ENCODE results near the gene ZC3H10. TPM values are rescaled to one million over a fixed set of nuclear protein-coding genes. Genes with fewer than 3 reads are reported as not detected.

The ZC3H10 gene
- total RNA-seq, 1 donor from 2014 or later, result 4.1 TPM

- DNase-seq (ENCODE audit: low read depth) (no peak), FAIRE-seq (no peak)
- H3K9me3 ChIP-seq (ENCODE audit: insufficient read depth, low read depth, low read length), result no peaks in the 10 kb centered on the region
- H3K4me2 ChIP-seq (ENCODE audit: low read length), result peak overlapping the region; percentile 99
- no peak overlapping the region for H2AFZ ChIP-seq (ENCODE audit: low read depth, low read length)
- no peak overlapping the region for H3K4me3 ChIP-seq (ENCODE audit: insufficient read depth, low read depth, low read length)
- H3K9ac ChIP-seq (ENCODE audit: low read length), result peak overlapping the region; percentile 43
- peaks cover 44% of the 10 kb centered on the region for H3K79me2 ChIP-seq (ENCODE audit: insufficient read depth, low read length)
- peaks cover 76% of the 10 kb centered on the region for H4K20me1 ChIP-seq (ENCODE audit: insufficient read depth, low read length)
- peaks cover 12% of the 10 kb centered on the region for H3K4me1 Mint-ChIP-seq (ENCODE audit: low read depth, unreplicated experiment)
- TF ChIP-seq, protein P1, sequence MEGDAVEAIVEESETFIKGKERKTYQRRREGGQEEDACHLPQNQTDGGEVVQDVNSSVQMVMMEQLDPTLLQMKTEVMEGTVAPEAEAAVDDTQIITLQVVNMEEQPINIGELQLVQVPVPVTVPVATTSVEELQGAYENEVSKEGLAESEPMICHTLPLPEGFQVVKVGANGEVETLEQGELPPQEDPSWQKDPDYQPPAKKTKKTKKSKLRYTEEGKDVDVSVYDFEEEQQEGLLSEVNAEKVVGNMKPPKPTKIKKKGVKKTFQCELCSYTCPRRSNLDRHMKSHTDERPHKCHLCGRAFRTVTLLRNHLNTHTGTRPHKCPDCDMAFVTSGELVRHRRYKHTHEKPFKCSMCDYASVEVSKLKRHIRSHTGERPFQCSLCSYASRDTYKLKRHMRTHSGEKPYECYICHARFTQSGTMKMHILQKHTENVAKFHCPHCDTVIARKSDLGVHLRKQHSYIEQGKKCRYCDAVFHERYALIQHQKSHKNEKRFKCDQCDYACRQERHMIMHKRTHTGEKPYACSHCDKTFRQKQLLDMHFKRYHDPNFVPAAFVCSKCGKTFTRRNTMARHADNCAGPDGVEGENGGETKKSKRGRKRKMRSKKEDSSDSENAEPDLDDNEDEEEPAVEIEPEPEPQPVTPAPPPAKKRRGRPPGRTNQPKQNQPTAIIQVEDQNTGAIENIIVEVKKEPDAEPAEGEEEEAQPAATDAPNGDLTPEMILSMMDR (IDR thresholded peaks at IDR 0.05; ENCODE audit: insufficient read depth, low read depth, low read length), result no peak
- no peak for TF ChIP-seq EZH2 (IDR thresholded peaks at IDR 0.05; ENCODE audit: insufficient read depth, low read length)
- H3K4me1 ChIP-seq (ENCODE audit: insufficient read depth, low read length), result peaks cover 23% of the 10 kb centered on the region
- peak overlapping the region; percentile 91 for H3K4me3 Mint-ChIP-seq (ENCODE audit: unreplicated experiment)
- H3K27me3 ChIP-seq (ENCODE audit: insufficient read depth, low read length), result no peaks in the 10 kb centered on the region
- no peak overlapping the region for H3K27ac ChIP-seq (ENCODE audit: low read depth, low read length)
- no peaks in the 10 kb centered on the region for H3K9me3 Mint-ChIP-seq (ENCODE audit: unreplicated experiment)
- H3K27ac Mint-ChIP-seq (ENCODE audit: unreplicated experiment), result no peak overlapping the region
- peaks cover 47% of the 10 kb centered on the region for H3K36me3 ChIP-seq (ENCODE audit: insufficient read depth, low read length)
- H3K27me3 Mint-ChIP-seq (ENCODE audit: low read depth, unreplicated experiment), result no peaks in the 10 kb centered on the region
- peaks cover 45% of the 10 kb centered on the region for H3K36me3 Mint-ChIP-seq (ENCODE audit: low read depth, unreplicated experiment)
Observed at GRCh38 chr12:56162468-56163290, 44.6 kb downstream of the ZC3H10 start.

DNA sequence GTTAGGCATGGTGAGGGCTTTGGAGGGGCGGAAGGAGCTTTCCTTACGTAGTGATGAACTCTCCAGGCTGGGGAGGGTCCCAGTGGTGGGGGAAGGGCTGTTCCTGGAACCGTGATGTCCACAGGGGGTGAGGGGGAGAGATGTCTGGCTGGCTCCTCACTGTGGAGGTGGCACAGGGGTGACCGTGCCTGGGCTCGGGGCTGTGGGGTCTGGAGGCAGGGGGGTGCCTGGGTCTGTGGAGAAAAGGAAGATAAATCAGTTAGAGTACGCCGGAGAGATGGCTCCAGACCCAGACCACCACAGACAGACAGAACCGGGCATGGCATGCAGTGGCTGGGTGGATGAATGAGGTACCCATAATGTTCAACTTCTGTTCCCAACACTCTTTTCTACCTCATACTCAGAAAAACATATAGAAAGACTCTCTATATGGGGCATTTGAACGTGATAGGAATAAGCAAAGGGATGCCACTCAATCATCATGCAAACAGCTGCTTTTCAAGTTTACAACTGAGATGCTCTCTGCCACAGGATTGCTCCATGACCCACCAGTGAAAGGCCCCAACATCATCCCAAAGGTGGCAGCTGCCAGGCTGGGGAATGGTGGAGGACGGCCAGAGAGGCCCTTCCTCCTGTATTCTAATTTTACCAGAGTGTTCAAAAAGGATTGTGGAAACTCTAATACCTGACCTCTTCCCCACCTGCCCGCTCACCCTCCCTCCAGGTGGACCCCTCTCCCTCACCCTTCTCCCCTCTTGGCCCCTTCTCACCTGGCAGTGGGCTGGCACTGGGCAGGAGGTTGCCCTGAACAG is 45.7 kb downstream of the ZC3H10 start:
- no peak for FAIRE-seq
- no peaks in the 10 kb centered on the region for H3K9me3 Mint-ChIP-seq (ENCODE audit: unreplicated experiment)
- Histone ChIP-seq H4K20me1 (ENCODE audit: insufficient read depth, low read length) (peaks cover 76% of the 10 kb centered on the region), H3K36me3 (ENCODE audit: insufficient read depth, low read length) (peaks cover 50% of the 10 kb centered on the region), H3K4me1 (ENCODE audit: insufficient read depth, low read length) (peaks cover 23% of the 10 kb centered on the region), H3K4me2 (ENCODE audit: low read length) (no peak overlapping the region), H3K27me3 (ENCODE audit: insufficient read depth, low read length) (no peaks in the 10 kb centered on the region), H3K79me2 (ENCODE audit: insufficient read depth, low read length) (peaks cover 37% of the 10 kb centered on the region), H3K27ac (ENCODE audit: low read depth, low read length) (no peak overlapping the region), H3K4me3 (ENCODE audit: insufficient read depth, low read depth, low read length) (no peak overlapping the region), H2AFZ (ENCODE audit: low read depth, low read length) (no peak overlapping the region), H3K9me3 (ENCODE audit: insufficient read depth, low read depth, low read length) (no peaks in the 10 kb centered on the region), H3K9ac (ENCODE audit: low read length) (no peak overlapping the region)
- TF ChIP-seq, protein P1 (IDR thresholded peaks at IDR 0.05; ENCODE audit: insufficient read depth, low read depth, low read length), result no peak
- TF ChIP-seq EZH2 (IDR thresholded peaks at IDR 0.05; ENCODE audit: insufficient read depth, low read length), result no peak
- peaks cover 42% of the 10 kb centered on the region for H3K36me3 Mint-ChIP-seq (ENCODE audit: low read depth, unreplicated experiment)
- peak overlapping the region; percentile 60 for H3K4me3 Mint-ChIP-seq (ENCODE audit: unreplicated experiment)
- peak overlapping the region; percentile 53 for H3K27ac Mint-ChIP-seq (ENCODE audit: unreplicated experiment)
- no peak for DNase-seq (ENCODE audit: low read depth)
- H3K4me1 Mint-ChIP-seq (ENCODE audit: low read depth, unreplicated experiment), result peaks cover 12% of the 10 kb centered on the region
- H3K27me3 Mint-ChIP-seq (ENCODE audit: low read depth, unreplicated experiment), result no peaks in the 10 kb centered on the region
